Ovary (tissue), 9 donors: ENCODE measurements around the gene MEGF9. TPM values are rescaled to one million over a fixed set of nuclear protein-coding genes. Genes with fewer than 3 reads are reported as not detected.

Experiments used
- DNase-seq, 5 donors: peaks; one replicate each; pipeline ENCODE4 v3.0.0-alpha.2; 2019 to 2020
- H3K27ac ChIP-seq, 2 donors: fragments of 200-600 bp; one replicate each; pipeline versions ENCODE4 v1.5.1 to v1.8.0; 2019 to 2022
- H3K27me3 ChIP-seq: fragments of 200-600 bp; one replicate; pipeline ENCODE4 v1.8.0; 2022
- H3K36me3 ChIP-seq: fragments of 200-600 bp; sonication (generic); one replicate; pipeline ENCODE4 v1.5.1; 2019
- H3K4me1 ChIP-seq: one replicate; pipeline ENCODE4 v1.8.1; 2013; ENCODE audit warnings: mild to moderate bottlenecking, moderate library complexity; ENCODE audit not compliant: insufficient read depth
- H3K4me3 ChIP-seq: fragments of 200-600 bp; sonication (generic); one replicate; pipeline ENCODE4 v1.5.1; 2017
- H3K9me3 ChIP-seq, 2 donors: fragments of 200-600 bp in 1 of 2; sonication (generic) in 1 of 2; one replicate each; pipeline versions ENCODE4 v1.5.1 to v1.8.1; 2013 to 2019; ENCODE audit warnings: mild to moderate bottlenecking in 1 of 2, moderate library complexity in 1 of 2
- CTCF ChIP-seq, 3 donors: fragments of 450-650 bp in 2 of 3; fragments of 200-600 bp in 1 of 3; IDR thresholded peaks; one replicate each; pipeline versions ENCODE4 v1.5.1 to v1.8.0; 2016 to 2022; ENCODE audit warnings: antibody characterized with exemption in 3 of 3, mild to moderate bottlenecking in 1 of 3
- EP300 ChIP-seq: sonication (generic); formaldehyde crosslinking; IDR thresholded peaks from one replicate; pipeline ENCODE4 v1.6.1; 2017; ENCODE audit warnings: antibody characterized with exemption
- POLR2A ChIP-seq: fragments of 450-650 bp; IDR thresholded peaks from one replicate; pipeline ENCODE4 v1.6.1; 2017; ENCODE audit warnings: antibody characterized with exemption, mild to moderate bottlenecking, moderate library complexity
- WGBS, 3 donors: extraction: QIAGEN DNeasy Blood & Tissue Kit in 1 of 3; methylation state at CpG; one replicate each; pipeline versions ENCODE4 v1.1.5 to v1.1.7; 2013 to 2017; 5-methylcytosine and 5-hydroxymethylcytosine counted together
- intact Hi-C, 4 donors: fragments of 100-400 bp; cut with DNase I; formaldehyde crosslinking; loops; one replicate each; pipeline versions ENCODE4 v1.11.0 to v1.15.1; 2022 to 2023
- polyA plus RNA-seq, 2 donors: library from polyadenylated mRNA; stranded (reverse); fragments of 200-250 nt in 1 of 2; fragments of 350-450 nt in 1 of 2; fragmentation: Illumina TruSeq in 1 of 2; extraction: RNeasy Lipid Tissue Mini Kit (QIAGEN cat#74804) in 1 of 2; gene quantifications; one replicate each; pipeline ENCODE4 v1.2.3, GENCODE V29; 2013 to 2014
- total RNA-seq, 7 donors: library from RNA; depleted of rRNA in 2 of 7; stranded (reverse); fragments of >200 nt in 2 of 7; fragmentation: NEBNext Ultra II Directional in 3 of 7; extraction: Animal tissue kit (Norgen Biotek cat#: 25700) in 3 of 7; gene quantifications; one replicate each; pipeline versions ENCODE4 v1.1.0 to v1.2.4, GENCODE V29; 2016 to 2023
- donor health status: DM: no; HTN: no; CAD: no; lungs with moderate emphysema.
- donor health status: DM: no; HTN: no; CAD: no.
- donor health status: Bipolar disorder and iron deficiency.
- donor health status: DM: yes; HTN: yes; CAD: no.
- donor health status: DM: no; HTN: no; CAD: no.
- donor health status: DM: yes; HTN: yes; CAD: no.

Gene MEGF9
- total and polyA plus RNA-seq, 9 donors, result 9.9 to 27.3 (median 14.6) TPM

- H3K4me1 ChIP-seq, result peaks cover 1% of the 10 kb centered on the region
- H3K27me3 ChIP-seq, result no peaks in the 10 kb centered on the region
- WGBS, 3 donors, result 71 to 75% (median 75%) methylated on average over 3 of the region's 3 CpGs
- no peaks in the 10 kb centered on the region for H3K9me3 ChIP-seq
- H3K36me3 ChIP-seq, result no peaks in the 10 kb centered on the region
- TF ChIP-seq CTCF (IDR thresholded peaks at IDR 0.05) (no peak), EP300 (no peak), POLR2A (no peak)
- H3K4me3 ChIP-seq, result no peak overlapping the region
- H3K27ac ChIP-seq, result no peak overlapping the region
- intact Hi-C loops, result no loop called here
- no peak for DNase-seq
Measured at GRCh38 chr9:120683150-120683549, 31.1 kb downstream of the MEGF9 start.

- intact Hi-C loops, result no loop called here
- Histone ChIP-seq H3K9me3 (no peaks in the 10 kb centered on the region), H3K27me3 (no peaks in the 10 kb centered on the region), H3K4me1 (peaks cover 1% of the 10 kb centered on the region), H3K27ac (no peak overlapping the region), H3K36me3 (no peaks in the 10 kb centered on the region), H3K4me3 (no peak overlapping the region)
- no peak for DNase-seq
- 91 to 97% (median 95%) methylated on average over 6 of the region's 6 CpGs for WGBS, 3 donors
- TF ChIP-seq EP300, result no peak
- TF ChIP-seq POLR2A, result no peak
- TF ChIP-seq CTCF (IDR thresholded peaks at IDR 0.05), result no peak
Measured at GRCh38 chr9:120681121-120681520, 33.1 kb downstream of the MEGF9 start.

GRCh38 chr9:120680579-120680978, 33.7 kb downstream of the MEGF9 start:
- DNase-seq, result no peak
- H3K4me1 ChIP-seq, result peaks cover 1% of the 10 kb centered on the region
- TF ChIP-seq POLR2A (no peak), EP300 (no peak), CTCF (IDR thresholded peaks at IDR 0.05) (no peak)
- H3K36me3 ChIP-seq, result no peaks in the 10 kb centered on the region
- H3K27me3 ChIP-seq, result no peaks in the 10 kb centered on the region
- WGBS, 3 donors, result 95 to 100% (median 99%) methylated on average over 4 of the region's 4 CpGs
- no peaks in the 10 kb centered on the region for H3K9me3 ChIP-seq
- intact Hi-C loops, result no loop called here
- no peak overlapping the region for H3K27ac ChIP-seq
- H3K4me3 ChIP-seq, result no peak overlapping the region

- Histone ChIP-seq H3K4me3 (no peak overlapping the region), H3K27me3 (no peaks in the 10 kb centered on the region), H3K36me3 (no peaks in the 10 kb centered on the region), H3K4me1 (peaks cover 1% of the 10 kb centered on the region), H3K27ac (no peak overlapping the region), H3K9me3 (no peaks in the 10 kb centered on the region)
- no peak for DNase-seq
- intact Hi-C loops, result no loop called here
- WGBS, 3 donors, result 92 to 100% (median 96%) methylated on average over 4 of the region's 4 CpGs
- TF ChIP-seq EP300, result no peak
- no peak for TF ChIP-seq CTCF (IDR thresholded peaks at IDR 0.05)
- TF ChIP-seq POLR2A, result no peak
Measured at GRCh38 chr9:120680161-120680560, 34.1 kb downstream of the MEGF9 start.

- Histone ChIP-seq H3K9me3 (no peaks in the 10 kb centered on the region), H3K27me3 (no peaks in the 10 kb centered on the region), H3K4me1 (no peaks in the 10 kb centered on the region), H3K27ac (no peak overlapping the region), H3K36me3 (no peaks in the 10 kb centered on the region), H3K4me3 (no peak overlapping the region)
- DNase-seq, result no peak
- TF ChIP-seq POLR2A, result no peak
- TF ChIP-seq CTCF (IDR thresholded peaks at IDR 0.05), result no peak
- no peak for TF ChIP-seq EP300
- intact Hi-C loops, result no loop called here
- WGBS, 3 donors, result 89 to 96% (median 93%) methylated on average over 1 of the region's 1 CpG
Measured at GRCh38 chr9:120677965-120678364, 36.3 kb downstream of the MEGF9 start.
